GM10266 (cell line): Measurements from ENCODE around the gene DAB1.

ENCODE experiments used
- DNase-seq: peaks from one replicate; pipeline ENCODE4 v3.0.0; 2012; ENCODE audit errors: extremely low spot score
- CTCF ChIP-seq: IDR thresholded peaks from 2 replicates; pipeline ENCODE4 v1.5.1; 2012; ENCODE audit warnings: mild to moderate bottlenecking, low read depth; ENCODE audit not compliant: control insufficient read depth, insufficient read depth; ENCODE audit errors: missing control alignments

Gene DAB1

DNA sequence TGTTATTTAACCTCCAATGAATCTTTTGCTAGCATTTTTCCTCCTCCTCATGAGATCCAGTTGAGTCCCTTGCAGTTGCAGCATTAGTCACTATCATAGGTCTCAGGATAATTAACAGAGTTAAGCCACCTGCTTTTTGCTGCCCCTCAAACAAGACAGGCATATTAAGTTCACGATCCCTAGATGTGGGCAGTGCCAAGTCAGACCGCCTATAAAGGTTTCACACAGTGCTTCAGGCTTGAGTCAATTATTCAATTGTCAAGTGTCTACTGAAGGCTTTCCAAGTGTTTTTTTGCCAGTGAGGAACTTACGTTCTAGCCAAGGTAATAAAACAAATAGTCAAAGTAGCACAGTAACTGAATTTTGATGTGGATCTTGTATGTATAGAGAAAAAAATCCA is 175.0 kb downstream of the DAB1 start:
- no peak for TF ChIP-seq CTCF
- no peak for DNase-seq

DNA sequence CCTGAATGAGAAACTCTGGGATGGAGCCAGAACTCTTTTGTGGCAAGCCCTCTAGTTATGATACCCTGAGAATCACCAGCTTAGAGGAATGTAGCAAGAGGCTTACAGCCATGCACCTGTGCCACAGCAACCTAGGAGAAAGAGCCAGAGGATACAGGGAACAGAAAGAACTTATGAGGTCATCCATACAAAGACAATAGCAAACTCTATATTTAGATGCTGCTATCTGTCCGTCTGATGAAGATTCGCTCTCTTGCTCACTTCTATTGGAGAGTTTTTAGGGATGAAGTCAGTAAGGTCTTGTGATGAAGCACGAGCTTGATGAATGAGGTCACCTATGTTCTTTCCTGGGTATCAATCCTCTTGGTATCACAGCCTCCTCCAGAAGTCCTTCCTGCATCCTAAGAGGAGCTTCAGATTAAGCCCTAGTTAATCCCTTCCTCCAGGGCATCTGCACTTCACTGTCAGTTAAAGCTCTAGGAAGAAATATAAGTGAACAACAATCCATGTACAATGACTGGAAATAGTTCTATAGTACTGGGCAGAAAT is 185.6 kb downstream of the DAB1 start:
- TF ChIP-seq CTCF = no peak
- no peak for DNase-seq

DNA sequence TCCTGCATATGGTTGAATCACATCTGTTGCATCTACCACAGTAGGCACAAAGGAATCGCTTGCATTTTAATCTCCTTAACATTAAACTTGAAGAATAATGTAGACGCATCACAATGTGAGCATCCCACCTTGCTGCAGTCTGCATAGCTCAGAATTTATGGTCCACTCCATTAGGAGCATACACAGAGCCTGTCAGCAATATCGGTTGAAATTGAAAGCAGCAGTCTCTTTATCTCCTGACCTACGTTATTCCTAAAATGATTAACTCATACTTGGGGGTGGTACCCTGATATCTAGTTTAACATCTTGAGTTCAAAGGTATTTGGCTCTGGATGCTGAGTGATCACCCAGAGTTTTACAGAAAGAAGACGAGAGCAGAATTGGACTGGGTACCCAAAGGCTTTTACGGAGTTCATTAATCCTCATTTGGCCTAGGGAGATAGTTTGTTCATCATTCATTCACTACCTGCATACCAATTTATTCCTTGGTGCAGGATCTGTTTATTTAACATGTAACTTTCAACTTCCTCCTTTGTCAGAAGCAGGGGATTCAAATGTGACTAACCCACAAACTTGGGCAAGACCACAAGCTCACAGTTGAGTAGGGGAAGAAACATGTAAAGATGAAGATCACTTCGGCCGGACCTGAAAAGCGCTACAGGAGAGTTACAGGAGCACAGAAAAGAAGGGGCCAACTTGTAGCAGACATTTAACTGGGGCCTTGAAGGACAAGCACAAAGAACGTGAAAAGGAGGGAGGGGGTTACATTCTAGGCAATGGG is 187.9 kb downstream of the DAB1 start:
- no peak for TF ChIP-seq CTCF
- no peak for DNase-seq

DNA sequence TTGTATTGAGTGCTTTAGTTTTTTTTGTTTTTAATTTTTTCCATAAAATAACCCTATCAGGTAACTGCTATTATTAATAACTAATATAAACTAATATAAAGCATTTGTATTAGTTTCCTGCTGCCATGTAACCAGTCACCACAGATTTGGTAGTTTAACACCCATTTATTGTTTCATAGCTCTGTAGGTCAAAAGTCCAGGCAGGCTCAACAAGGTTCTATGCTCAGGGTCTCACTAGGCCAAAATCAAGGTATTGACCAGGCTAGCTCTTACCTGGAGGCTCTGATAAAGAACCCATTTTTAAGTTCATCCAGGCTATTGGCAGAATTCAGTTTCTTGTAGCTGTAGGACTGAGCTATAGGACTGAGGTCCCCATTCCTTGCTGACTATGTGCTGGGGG is 189.4 kb downstream of the DAB1 start:
- no peak for TF ChIP-seq CTCF
- DNase-seq = no peak

DNA sequence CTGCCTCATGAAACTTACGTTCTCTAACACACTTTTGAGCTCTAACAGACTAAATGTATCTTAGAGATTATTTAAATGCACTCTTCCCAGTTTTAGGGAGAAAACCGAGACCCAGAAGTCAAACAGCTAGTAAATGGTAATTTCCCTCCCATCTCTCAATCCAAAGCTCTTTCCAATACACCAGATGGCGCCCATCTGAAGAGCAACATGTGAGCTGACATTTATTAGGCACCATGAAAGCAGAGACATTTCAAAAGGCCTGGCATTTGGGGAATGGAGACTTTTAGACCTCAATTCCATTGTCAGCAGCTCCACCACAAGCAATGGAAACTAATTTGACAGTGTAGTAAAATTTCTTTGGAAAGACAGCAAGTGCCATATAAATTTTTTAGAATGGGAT is 191.4 kb downstream of the DAB1 start:
- no peak for DNase-seq
- TF ChIP-seq CTCF = no peak

DNA sequence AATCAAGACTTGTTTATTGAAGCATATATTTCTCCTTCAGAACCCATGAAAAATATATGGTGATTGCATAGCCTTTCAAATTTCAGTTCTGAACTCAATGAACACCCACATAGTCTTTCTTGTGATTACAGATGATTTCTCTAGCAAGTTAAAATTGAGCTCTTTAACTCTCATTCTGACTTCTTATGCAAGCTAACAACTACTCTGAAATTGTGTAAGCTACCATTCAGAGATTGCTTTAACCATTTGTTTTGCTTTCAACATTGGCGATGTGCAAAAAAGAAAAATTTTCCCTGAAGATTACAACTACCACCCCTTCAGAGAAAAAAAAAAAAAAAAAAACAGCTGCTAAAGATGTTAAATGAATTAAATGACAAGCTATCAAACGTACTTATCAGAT is 193.9 kb downstream of the DAB1 start:
- TF ChIP-seq CTCF = no peak
- DNase-seq = no peak

DNA sequence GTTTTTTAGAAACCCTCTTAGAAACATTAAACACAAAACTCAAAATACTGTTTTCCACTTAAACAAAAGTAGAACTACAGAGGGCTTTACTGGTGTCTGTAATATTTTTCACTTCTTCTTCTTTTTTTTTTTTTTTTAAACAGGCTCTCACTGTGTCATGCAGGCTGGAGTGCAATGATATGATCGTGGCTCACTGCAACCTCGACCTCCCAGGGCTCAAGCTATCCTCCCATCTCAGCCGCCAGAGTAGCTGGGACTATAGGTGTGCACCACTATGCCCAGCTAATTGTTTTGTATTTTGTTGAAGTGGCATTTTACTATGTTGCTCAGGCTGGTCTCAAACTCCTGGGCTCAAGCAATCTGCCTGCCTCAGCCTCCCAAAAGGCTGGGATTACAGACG is 194.8 kb downstream of the DAB1 start:
- no peak for TF ChIP-seq CTCF
- no peak for DNase-seq
